HG02938 (cell line): ENCODE results near the gene EXOC4.

Source experiments
- ATAC-seq: cut with Tn5 transposase; IDR thresholded peaks from one replicate; pipeline ENCODE4 v1.9.1; 2021; ENCODE audit warnings: mild to moderate bottlenecking, moderate library complexity; ENCODE audit not compliant: unreplicated experiment

EXOC4 gene

DNA sequence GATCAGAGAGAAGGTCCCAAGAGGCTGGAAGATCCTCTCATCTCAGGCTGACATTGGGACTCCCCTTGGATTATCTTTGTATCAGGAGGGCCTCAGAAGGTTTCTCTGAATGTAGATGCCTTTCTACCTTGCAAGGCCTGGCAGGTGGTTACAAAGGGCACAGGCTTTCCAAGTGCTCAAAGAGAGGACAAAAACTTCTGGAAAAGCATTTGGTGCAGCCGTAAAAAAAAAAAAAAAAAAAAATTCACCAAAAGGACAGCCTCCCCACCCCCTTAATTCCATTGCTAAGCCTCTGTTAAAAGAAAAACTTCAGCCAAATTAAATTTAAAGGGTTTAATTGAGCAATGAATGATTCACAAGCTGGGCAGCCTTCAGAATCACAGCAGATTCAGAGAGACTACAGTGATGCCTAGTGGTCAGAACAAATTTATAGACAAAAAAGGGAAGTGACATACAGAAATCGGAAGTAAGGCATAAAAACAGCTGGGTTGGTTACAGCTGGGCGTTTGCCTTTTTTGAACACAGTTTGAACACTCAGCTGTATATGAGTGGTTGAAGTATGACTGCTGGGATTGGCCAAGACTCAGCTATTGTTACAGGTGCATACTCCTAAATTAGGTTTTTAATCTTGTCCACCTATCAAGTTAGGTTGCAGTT lies 831.7 kb downstream of the EXOC4 start:
- ATAC-seq = peak; percentile 78

DNA sequence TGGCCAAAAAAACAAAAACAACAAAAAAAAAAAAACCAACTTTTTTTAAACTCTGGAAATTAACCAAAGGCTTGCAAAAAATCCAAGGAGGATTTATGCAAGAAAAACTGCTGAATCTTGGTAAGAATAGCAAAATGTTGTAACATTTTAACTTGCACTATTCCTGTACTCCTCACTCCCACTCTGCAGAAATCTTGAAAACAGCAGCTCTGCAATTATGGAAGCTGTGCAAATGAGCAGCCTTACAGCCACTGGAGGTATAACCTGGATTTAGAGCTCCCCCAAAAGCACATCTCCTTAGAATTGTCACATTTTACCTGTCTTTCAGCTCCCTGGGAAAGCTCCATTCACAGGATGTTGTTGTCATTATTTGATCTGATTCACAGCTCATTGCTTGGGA lies 832.4 kb downstream of the EXOC4 start:
- no peak for ATAC-seq

DNA sequence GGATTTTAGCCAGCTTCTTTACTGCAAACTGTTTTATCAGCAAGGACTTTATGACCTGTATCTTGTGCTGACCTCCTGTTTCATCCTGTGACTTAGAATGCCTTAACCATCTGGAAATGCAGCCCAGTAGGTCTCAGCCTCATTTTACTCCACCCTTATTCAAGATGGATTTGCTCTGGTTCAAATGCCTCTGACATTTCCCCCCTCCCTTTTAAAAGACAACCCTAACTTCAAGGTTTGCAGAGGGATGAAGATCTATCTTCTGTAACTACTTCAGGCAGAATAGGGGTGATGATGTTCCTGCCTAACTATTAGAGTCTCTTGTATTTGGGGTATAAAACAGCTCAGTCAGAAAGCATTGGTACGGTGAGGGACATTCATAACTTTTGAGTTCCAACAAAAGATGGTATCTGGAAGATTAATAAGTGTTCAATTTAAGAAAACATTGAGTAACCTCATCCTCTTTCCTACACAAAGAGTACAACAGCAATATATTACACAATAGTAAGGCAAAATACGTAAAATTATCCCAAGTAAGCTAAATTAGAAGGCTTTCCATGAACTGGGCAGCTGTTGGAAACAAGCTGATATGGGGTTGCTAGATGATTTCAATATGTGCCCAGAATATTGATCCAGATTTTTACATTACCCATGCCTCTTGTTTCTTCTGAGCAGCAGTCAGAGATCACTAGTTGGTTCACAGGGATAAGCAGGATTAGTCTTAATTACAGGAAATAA lies 834.3 kb downstream of the EXOC4 start:
- ATAC-seq = no peak

DNA sequence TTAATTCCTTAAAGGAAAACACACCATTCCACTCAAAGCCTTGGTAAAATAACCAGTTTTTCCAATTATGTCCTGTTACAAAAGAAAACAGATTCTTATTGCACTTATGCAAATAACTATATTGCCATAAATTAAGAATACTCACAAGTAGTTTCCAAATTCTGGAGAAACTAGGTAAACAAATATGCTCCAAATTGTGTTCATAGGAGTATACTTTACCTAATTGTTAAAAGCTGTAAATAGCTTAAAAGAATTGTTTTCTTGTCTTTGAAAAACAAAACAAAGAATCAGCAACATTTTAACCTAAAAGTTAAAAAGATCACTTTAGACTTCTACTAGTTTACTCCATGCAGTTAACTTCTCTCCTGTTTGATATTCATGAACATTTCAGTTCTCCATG lies 835.3 kb downstream of the EXOC4 start:
- no peak for ATAC-seq

DNA sequence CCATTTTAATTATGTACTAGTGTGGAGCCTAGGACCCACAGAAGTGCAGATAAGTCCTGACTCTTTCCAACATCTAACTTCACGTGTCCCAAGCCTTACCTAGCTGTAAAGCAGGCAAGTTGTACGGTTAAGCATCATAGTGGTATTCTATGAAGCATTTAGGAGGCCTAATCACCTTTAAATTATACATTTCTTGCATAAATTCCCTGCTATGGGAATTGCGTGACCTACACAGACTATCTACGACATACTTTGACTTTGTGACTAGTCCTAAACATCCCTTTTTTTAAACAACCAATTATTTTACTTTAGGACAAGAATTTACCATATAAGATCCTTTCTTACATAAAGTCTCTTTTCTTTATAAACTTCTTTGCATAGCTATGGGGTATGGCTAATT lies 836.6 kb downstream of the EXOC4 start:
- no peak for ATAC-seq

DNA sequence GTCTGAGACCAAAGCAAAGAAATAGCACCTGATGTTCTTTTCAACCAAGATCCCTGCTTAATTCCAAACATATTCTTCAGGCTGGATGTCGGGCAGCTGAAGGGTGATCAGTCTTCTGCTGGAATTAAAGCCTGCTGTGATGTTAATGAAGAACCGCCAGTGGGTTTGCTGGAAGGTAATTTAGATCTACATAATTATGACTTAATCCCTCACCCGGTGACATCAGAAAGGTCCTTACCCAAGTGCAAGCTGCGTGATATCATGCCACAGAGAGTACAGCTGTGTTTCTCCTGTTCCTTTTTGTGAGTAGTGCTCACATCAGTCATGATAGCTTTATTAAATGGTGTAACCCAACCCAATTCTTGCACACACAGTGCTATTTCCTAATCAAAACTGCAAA lies 845.2 kb downstream of the EXOC4 start:
- ATAC-seq = no peak

DNA sequence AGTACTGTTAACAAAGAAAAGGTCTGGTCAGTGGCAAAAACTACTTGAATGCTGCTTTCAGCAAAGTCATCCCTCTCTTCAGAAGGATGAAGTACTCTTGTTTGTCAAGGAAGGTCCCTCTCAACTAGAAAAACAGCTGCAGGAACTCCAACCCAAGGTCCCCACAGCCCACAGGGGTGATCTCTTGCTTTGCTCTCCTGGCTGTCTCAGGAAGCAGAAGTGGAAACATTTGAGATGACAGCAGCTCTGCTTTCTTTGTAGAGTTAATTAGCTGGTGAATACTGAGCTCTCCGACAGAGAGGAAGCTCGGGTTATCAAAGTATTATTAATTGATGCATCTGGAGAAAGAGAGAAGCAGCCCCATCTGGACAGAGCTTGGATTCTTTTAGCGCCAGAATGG lies 848.8 kb downstream of the EXOC4 start:
- ATAC-seq = no peak

DNA sequence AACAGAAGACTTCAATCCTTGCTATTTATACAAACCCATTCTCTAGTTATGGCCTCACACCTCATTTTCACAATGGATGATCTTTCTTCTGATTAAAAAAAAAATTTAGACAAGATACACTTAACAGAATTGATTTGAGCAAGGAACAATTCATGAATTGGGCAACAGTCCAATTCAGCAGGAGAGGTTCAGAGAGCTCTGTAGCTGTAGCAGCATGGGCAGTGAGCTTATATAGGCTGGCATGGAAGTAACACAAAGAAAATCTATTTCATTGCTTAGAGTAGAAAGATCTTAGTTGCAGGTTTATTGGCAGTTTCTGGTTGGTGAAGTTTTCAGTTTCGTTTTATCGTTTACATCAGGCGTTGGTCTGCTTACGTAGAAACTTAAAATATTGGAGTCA lies 851.3 kb downstream of the EXOC4 start:
- no peak for ATAC-seq

DNA sequence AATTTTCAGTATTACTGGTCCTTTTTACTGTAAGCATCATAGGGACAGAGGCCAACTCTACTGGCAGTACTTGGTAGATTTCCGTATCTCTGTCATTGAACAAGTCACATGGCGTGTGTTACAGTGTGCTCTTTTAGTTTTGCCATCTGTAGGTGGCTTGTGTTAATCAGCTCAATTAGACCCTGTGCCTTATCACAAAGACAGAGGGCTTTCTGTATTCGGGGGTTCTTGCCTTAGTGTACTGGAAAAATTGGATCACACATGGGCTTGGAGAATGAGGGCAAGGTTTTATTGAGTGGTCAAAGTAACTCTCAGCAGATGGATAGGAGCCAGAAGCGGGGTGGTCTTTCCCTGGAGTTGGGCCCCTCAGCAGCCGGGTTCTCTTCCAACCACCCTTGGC lies 853.0 kb downstream of the EXOC4 start:
- no peak for ATAC-seq

DNA sequence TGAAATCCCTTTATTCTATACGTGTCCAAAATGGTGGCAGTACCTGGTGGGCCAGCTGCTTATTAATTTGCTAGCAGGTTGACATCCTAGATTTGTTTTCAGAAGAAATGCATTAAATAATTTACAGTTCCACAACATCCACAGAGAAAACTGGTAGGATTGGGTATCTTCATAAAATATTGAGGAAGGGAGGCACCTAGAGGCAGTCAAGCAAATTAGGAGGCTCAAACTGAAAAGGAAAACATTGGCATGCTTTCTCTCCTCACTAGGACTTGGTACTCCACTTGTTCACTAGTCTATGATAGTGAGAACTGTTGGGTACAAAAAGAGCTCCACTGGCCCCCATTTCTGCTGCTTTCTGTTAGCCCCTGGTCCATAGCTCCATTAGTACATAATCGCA lies 855.9 kb downstream of the EXOC4 start:
- ATAC-seq = no peak

DNA sequence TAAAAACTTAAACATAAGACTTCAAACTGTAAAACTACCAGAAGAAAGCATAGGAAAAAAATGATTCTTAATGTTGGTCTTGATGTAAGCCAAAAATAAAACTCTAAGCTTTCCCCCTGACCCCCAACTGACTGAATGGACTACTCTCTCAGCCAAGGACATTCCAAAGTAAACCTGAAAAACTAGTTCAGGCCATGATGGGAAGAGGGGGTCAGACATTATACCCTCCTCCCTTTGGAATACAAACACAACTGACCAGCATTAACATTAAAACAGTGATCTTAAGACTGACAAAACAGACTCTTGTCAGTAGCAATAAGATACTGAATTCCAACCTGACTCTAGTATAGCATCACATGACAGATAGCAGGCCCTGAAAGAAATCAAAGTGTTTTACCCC lies 860.8 kb downstream of the EXOC4 start:
- no peak for ATAC-seq

DNA sequence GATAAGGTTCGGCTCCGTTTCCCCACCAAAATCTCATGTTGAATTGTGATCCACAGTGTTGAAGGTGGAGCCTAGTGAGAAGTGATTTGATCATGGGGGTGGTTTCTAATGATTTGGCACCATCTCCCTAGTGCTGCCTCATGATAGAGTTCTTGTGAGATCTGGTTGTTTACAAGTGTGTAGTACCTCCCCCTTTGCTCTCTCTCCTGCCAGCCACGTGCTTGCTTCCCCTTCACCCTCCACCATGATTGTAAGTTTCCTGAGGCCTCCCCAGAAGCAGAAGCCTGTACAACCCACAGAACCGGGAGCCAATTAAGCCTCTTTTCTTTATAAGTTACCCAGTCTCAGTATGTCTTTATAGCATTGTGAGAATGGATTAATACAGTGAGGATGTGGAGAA lies 862.1 kb downstream of the EXOC4 start:
- ATAC-seq = no peak
